Neural progenitor cell (in vitro differentiated cells): ENCODE results near the gene ERO1B. TPM values are rescaled to one million over a fixed set of nuclear protein-coding genes. Genes with fewer than 3 reads are reported as not detected.

Source experiments
- DNase-seq: peaks from one replicate; pipeline ENCODE4 v3.0.0-alpha.2; 2016; ENCODE audit warnings: low spot score
- H2AFZ ChIP-seq: fragments of 200-600 bp; sonication (generic); replicated peaks from 2 replicates; pipeline ENCODE4 v1.6.1; 2016; ENCODE audit warnings: antibody characterized with exemption
- H3F3A ChIP-seq: fragments of 200-600 bp; sonication (generic); 2 replicates; pipeline ENCODE4 v1.6.1; 2016; ENCODE audit warnings: antibody characterized with exemption, low read depth
- H3K27ac ChIP-seq: fragments of 200-600 bp; sonication (generic); 2 replicates; pipeline ENCODE4 v1.5.1; 2016; ENCODE audit warnings: mild to moderate bottlenecking
- H3K27me3 ChIP-seq: fragments of 200-600 bp; sonication (generic); 2 replicates; pipeline ENCODE4 v1.6.1; 2016; ENCODE audit warnings: mild to moderate bottlenecking, moderate library complexity
- H3K36me3 ChIP-seq: fragments of 200-600 bp; sonication (generic); 2 replicates; pipeline ENCODE4 v1.5.1; 2016
- H3K4me1 ChIP-seq: fragments of 200-600 bp; sonication (generic); 2 replicates; pipeline ENCODE4 v1.6.1; 2016; ENCODE audit warnings: mixed run types
- H3K4me2 ChIP-seq: fragments of 200-600 bp; sonication (generic); 2 replicates; pipeline ENCODE4 v1.6.1; 2016
- H3K4me3 ChIP-seq: fragments of 200-600 bp; sonication (generic); 2 replicates; pipeline ENCODE4 v1.5.1; 2016
- H3K79me2 ChIP-seq: fragments of 200-600 bp; sonication (generic); 2 replicates; pipeline ENCODE4 v1.6.1; 2016; ENCODE audit warnings: low read depth
- H3K9ac ChIP-seq: fragments of 200-600 bp; sonication (generic); 2 replicates; pipeline ENCODE4 v1.6.1; 2016
- H3K9me3 ChIP-seq: fragments of 200-600 bp; sonication (generic); 2 replicates; pipeline ENCODE4 v1.5.1; 2016; ENCODE audit warnings: low read depth
- H4K20me1 ChIP-seq: fragments of 200-600 bp; sonication (generic); 2 replicates; pipeline ENCODE4 v1.6.1; 2016; ENCODE audit warnings: low read depth
- H3K27ac Mint-ChIP-seq: 3 replicates; pipeline ENCODE4 v1.8.0; 2021; ENCODE audit warnings: mixed read lengths
- H3K27me3 Mint-ChIP-seq: 2 replicates; pipeline ENCODE4 v1.8.0; 2022; ENCODE audit warnings: low read depth, mild to moderate bottlenecking, inconsistent platforms, moderate library complexity, mixed read lengths; ENCODE audit not compliant: insufficient read depth
- H3K36me3 Mint-ChIP-seq: 3 replicates; pipeline ENCODE4 v1.8.0; 2021; ENCODE audit warnings: mixed read lengths
- H3K4me1 Mint-ChIP-seq: 3 replicates; pipeline ENCODE4 v1.8.0; 2021; ENCODE audit warnings: mixed read lengths
- H3K4me3 Mint-ChIP-seq: 3 replicates; pipeline ENCODE4 v1.8.0; 2021; ENCODE audit warnings: mild to moderate bottlenecking, moderate library complexity, mixed read lengths
- H3K9me3 Mint-ChIP-seq: 3 replicates; pipeline ENCODE4 v1.8.0; 2020; ENCODE audit warnings: mixed read lengths
- EZH2 ChIP-seq: fragments of 200-600 bp; sonication (generic); IDR thresholded peaks from 2 replicates; pipeline ENCODE4 v1.6.1; 2017; ENCODE audit warnings: antibody characterized with exemption, mild to moderate bottlenecking, moderate library complexity
- EZH2phosphoT487 ChIP-seq: fragments of 200-600 bp; sonication (generic); IDR thresholded peaks from 2 replicates; pipeline ENCODE4 v1.6.1; 2017; ENCODE audit warnings: antibody characterized with exemption
- total RNA-seq: library from RNA; depleted of rRNA; stranded (reverse); fragments of >200 nt; gene quantifications from 2 replicates; pipeline ENCODE4 v1.2.3, GENCODE V29; 2015; ENCODE audit warnings: low replicate concordance
- TF ChIP-seq, protein P1 (sequence below): fragments of 200-600 bp; sonication (generic); IDR thresholded peaks from 2 replicates; pipeline ENCODE4 v1.5.1; 2017; ENCODE audit warnings: antibody characterized with exemption, mild to moderate bottlenecking

Gene ERO1B
- total RNA-seq, 1 donor from 2014 or later = 6.7 TPM

DNA sequence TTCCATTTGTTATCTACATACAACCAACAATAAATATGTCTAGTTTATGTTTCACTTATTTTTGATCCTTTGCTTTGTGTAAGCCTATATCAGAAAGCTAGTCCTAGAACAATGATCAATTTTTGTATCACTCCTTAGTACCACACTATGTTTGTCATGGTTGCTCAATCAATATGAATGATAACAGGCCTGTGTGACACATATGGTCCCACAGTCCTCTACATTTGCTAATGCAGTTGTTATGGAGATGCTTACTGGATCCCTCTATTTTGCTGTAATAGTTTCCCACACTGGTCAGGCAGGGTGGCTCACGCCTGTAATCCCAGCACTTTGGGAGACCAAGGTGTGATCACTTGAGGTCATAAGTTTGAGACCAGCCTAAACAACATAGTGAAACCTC, 59.1 kb downstream of the ERO1B start:
- Histone ChIP-seq H3K79me2 (no peaks in the 10 kb centered on the region), H3F3A (no peaks in the 10 kb centered on the region), H3K27me3 (no peaks in the 10 kb centered on the region), H3K36me3 (no peaks in the 10 kb centered on the region), H3K9ac (no peak overlapping the region), H2AFZ (no peak overlapping the region), H3K4me3 (no peak overlapping the region), H4K20me1 (no peaks in the 10 kb centered on the region), H3K4me1 (no peaks in the 10 kb centered on the region), H3K4me2 (no peak overlapping the region), H3K9me3 (no peaks in the 10 kb centered on the region), H3K27ac (no peak overlapping the region)
- TF ChIP-seq EZH2 = no peak
- TF ChIP-seq, protein P1, sequence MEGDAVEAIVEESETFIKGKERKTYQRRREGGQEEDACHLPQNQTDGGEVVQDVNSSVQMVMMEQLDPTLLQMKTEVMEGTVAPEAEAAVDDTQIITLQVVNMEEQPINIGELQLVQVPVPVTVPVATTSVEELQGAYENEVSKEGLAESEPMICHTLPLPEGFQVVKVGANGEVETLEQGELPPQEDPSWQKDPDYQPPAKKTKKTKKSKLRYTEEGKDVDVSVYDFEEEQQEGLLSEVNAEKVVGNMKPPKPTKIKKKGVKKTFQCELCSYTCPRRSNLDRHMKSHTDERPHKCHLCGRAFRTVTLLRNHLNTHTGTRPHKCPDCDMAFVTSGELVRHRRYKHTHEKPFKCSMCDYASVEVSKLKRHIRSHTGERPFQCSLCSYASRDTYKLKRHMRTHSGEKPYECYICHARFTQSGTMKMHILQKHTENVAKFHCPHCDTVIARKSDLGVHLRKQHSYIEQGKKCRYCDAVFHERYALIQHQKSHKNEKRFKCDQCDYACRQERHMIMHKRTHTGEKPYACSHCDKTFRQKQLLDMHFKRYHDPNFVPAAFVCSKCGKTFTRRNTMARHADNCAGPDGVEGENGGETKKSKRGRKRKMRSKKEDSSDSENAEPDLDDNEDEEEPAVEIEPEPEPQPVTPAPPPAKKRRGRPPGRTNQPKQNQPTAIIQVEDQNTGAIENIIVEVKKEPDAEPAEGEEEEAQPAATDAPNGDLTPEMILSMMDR = no peak
- TF ChIP-seq EZH2phosphoT487 = no peak
- DNase-seq = no peak
- no peaks in the 10 kb centered on the region for H3K27me3 Mint-ChIP-seq
- peaks cover 2% of the 10 kb centered on the region for H3K36me3 Mint-ChIP-seq
- no peak overlapping the region for H3K4me3 Mint-ChIP-seq
- no peaks in the 10 kb centered on the region for H3K4me1 Mint-ChIP-seq
- no peaks in the 10 kb centered on the region for H3K9me3 Mint-ChIP-seq
- H3K27ac Mint-ChIP-seq = no peak overlapping the region

DNA sequence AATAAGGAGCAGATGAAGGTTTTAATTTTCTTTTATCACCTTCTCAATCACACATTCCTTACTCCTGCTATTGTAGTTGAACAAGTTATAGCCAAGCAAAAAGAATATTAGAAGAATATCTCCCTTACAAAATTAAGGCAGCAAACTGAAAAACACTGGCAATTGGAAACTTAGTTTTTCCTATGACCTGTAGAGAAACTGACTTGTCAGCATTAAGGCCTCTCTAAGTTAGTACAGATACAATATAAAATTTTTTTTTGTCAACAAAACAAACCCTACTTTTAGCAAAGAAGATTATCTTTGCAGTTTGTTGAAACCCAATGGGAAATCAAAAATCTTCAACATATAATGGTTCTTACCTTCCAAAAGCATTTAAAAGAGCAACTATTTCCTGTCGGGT, 61.3 kb downstream of the ERO1B start:
- H3K4me3 Mint-ChIP-seq = no peak overlapping the region
- H3K36me3 Mint-ChIP-seq = peaks cover 2% of the 10 kb centered on the region
- H3K27me3 ChIP-seq = no peaks in the 10 kb centered on the region
- no peaks in the 10 kb centered on the region for H3F3A ChIP-seq
- H3K27ac Mint-ChIP-seq = no peak overlapping the region
- H3K9me3 Mint-ChIP-seq = no peaks in the 10 kb centered on the region
- no peaks in the 10 kb centered on the region for H3K36me3 ChIP-seq
- H4K20me1 ChIP-seq = no peaks in the 10 kb centered on the region
- no peaks in the 10 kb centered on the region for H3K4me1 ChIP-seq
- no peak overlapping the region for H3K4me2 ChIP-seq
- H3K4me3 ChIP-seq = no peak overlapping the region
- H3K9ac ChIP-seq = no peak overlapping the region
- H3K27ac ChIP-seq = no peak overlapping the region
- TF ChIP-seq, protein P1 = no peak
- TF ChIP-seq EZH2phosphoT487 (no peak), EZH2 (no peak)
- H3K4me1 Mint-ChIP-seq = no peaks in the 10 kb centered on the region
- no peak overlapping the region for H2AFZ ChIP-seq
- no peaks in the 10 kb centered on the region for H3K9me3 ChIP-seq
- H3K79me2 ChIP-seq = no peaks in the 10 kb centered on the region
- no peaks in the 10 kb centered on the region for H3K27me3 Mint-ChIP-seq
- no peak for DNase-seq

DNA sequence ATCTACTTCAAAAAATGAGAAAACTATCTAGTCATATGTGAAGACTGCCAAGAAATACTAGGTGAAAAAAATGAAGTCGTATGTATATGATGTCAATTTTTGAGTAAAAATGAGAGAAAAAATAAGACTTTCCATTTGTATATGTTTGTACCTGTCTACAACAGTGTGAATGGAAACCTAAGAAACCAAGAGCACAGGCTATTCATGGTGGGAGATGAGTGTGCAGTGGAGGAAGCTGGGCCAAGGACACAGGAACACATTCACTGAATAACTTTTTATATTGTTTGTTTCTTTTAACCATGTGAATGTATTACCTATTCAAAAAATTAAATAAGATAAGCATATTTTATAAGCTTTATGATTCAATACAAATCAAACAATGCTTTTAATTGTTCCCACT, 67.0 kb downstream of the ERO1B start:
- H3K27ac ChIP-seq = no peak overlapping the region
- Mint-ChIP-seq H3K9me3 (no peaks in the 10 kb centered on the region), H3K27ac (no peak overlapping the region), H3K27me3 (no peaks in the 10 kb centered on the region), H3K36me3 (peaks cover 3% of the 10 kb centered on the region), H3K4me3 (no peak overlapping the region), H3K4me1 (no peaks in the 10 kb centered on the region)
- H2AFZ ChIP-seq = no peak overlapping the region
- H3K4me2 ChIP-seq = no peak overlapping the region
- no peak for DNase-seq
- no peak for TF ChIP-seq EZH2phosphoT487
- TF ChIP-seq, protein P1 = no peak
- no peak for TF ChIP-seq EZH2
- no peaks in the 10 kb centered on the region for H3K36me3 ChIP-seq
- no peaks in the 10 kb centered on the region for H3K4me1 ChIP-seq
- no peaks in the 10 kb centered on the region for H3F3A ChIP-seq
- H3K4me3 ChIP-seq = no peak overlapping the region
- H3K27me3 ChIP-seq = no peaks in the 10 kb centered on the region
- H3K9me3 ChIP-seq = no peaks in the 10 kb centered on the region
- no peaks in the 10 kb centered on the region for H4K20me1 ChIP-seq
- H3K79me2 ChIP-seq = no peaks in the 10 kb centered on the region
- no peak overlapping the region for H3K9ac ChIP-seq
